RWPE1 (cell line): Measurements from ENCODE around the gene GORASP1.
A peak's percentile ranks its signal among the peaks of the same experiment; 100 is the strongest.

Experiments
- CTCF ChIA-PET: fragments of 350-600 bp; sonication (Branson Sonifier 250); formaldehyde crosslinking; extraction: SDS; loops from one replicate; lab custom pipeline; 2021; lab: Yijun Ruan, JAX
- POLR2A ChIA-PET: fragments of 400-600 bp; formaldehyde crosslinking; extraction: SDS; loops from one replicate; lab custom pipeline; 2020; ENCODE audit warnings: antibody characterized with exemption; ENCODE audit not compliant: low non-redundant PET; lab: Yijun Ruan, JAX
- DNase-seq: peaks from one replicate; pipeline ENCODE4 v3.0.0; 2012; ENCODE audit warnings: low spot score
- H3K27ac ChIP-seq: fragments of 450-650 bp; 2 replicates; pipeline ENCODE4 v1.5.1; 2017
- CTCF ChIP-seq: fragments of 450-650 bp; conservative IDR thresholded peaks from 2 replicates; pipeline ENCODE4 v1.5.1; 2017; ENCODE audit warnings: low read depth, mild to moderate bottlenecking

Gene GORASP1

GRCh38 chr3:39053696-39054095 lies 53.7 kb downstream of the GORASP1 start:
- POLR2A ChIA-PET, result no interaction called here

DNA sequence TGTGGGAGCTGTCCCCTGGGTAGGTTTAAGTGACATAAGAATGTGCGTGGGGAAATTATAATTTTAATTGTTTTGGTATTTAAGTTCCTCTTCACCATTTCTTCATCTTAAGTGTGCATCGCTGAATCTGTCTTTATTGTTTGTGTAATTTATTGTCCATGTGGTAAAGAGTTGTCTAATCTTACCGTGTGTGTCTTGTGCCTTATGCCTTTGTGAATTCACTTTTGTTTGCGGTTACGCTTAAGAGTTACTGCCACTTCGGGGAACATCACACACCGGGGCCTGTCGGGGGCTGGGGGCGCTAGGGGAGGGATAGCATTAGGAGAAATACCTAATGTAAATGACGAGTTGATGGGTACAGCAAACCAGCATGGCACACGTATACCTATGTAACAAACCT lies 54.8 kb downstream of the GORASP1 start:
- TF ChIP-seq CTCF, result no peak
- H3K27ac ChIP-seq, result peak overlapping the region; percentile 75
- DNase-seq, result no peak
- ChIA-PET POLR2A (no interaction called here), CTCF (no interaction called here)

More at GRCh38 chr3:39053696-39054095, 53.7 kb downstream of the GORASP1 start:
- no peak for TF ChIP-seq CTCF
- CTCF ChIA-PET, result no interaction called here
- no peak for DNase-seq
- H3K27ac ChIP-seq, result no peak overlapping the region

- ChIA-PET POLR2A (no interaction called here), CTCF (no interaction called here)
- TF ChIP-seq CTCF, result no peak
- peak within 1 kb of the TSS; percentile 75 for H3K27ac ChIP-seq
- DNase-seq, result peak; percentile 85
These were observed 55.5 kb downstream of the GORASP1 start, which contains the start of the genes SCN11A and WDR48 for GRCh38 chr3:39051649-39052561. Gene SCN11A (minus strand): TSS chr3:39051944. CDS start chr3:38950362, 101,582 bp downstream. Gene WDR48 (plus strand): TSS chr3:39052016. CDS start chr3:39052026, 10 bp downstream.

GRCh38 chr3:39050029-39050428 lies 57.4 kb downstream of the GORASP1 start:
- DNase-seq, result no peak
- no peak for TF ChIP-seq CTCF
- ChIA-PET CTCF (no interaction called here), POLR2A (no interaction called here)
- H3K27ac ChIP-seq, result no peak overlapping the region
